IPS-NIHi7 (cell line): ENCODE measurements around the gene GTF2F2.
"Not testable (repeated sequence)": the region's sequence is repeated elsewhere in the genome, so short reads cannot be mapped to it uniquely, and the experiment has no call there.

Source experiments
- DNase-seq: peaks from one replicate; pipeline ENCODE4 v3.0.0; 2012; ENCODE audit warnings: mixed read lengths; ENCODE audit errors: extremely low spot score

The GTF2F2 gene

DNA sequence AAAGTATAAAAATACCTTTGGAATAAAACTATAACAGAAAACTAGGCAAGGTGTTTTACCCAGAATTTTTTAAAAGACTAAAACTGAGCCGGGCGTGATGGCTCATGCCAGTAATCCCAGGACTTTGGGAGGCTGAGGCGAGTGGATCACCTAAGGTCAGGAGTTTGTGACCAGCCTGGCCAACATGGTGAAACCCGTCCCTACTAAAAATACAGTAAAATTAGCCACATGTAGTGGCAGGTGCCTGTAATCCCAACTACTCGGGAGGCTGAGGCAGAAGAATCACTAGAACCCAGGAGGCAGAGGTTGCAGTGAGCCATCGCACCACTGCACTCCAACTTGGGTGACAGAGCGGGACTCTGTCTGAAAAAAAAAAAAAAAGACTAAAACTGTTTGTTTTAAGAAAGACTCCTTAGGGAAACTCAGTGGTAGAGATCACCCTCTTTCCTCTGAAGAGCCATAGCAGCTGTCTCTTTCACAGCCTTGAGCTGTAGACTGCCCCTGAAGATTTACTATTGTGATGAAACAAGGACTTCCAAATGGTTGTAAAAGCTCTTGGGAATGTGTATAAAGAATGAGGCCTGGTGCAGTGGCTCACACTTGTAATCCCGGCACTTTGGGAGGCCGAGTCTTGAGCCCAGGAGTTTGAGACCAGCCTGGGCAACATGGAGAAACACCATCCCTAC is 95.2 kb downstream of the GTF2F2 start:
- DNase-seq = no peak

- DNase-seq = no peak
These were observed 95.9 kb downstream of the GTF2F2 start for GRCh38 chr13:45216193-45216592.

- DNase-seq = no peak
These were observed 98.4 kb downstream of the GTF2F2 start for GRCh38 chr13:45218689-45219088.

DNA sequence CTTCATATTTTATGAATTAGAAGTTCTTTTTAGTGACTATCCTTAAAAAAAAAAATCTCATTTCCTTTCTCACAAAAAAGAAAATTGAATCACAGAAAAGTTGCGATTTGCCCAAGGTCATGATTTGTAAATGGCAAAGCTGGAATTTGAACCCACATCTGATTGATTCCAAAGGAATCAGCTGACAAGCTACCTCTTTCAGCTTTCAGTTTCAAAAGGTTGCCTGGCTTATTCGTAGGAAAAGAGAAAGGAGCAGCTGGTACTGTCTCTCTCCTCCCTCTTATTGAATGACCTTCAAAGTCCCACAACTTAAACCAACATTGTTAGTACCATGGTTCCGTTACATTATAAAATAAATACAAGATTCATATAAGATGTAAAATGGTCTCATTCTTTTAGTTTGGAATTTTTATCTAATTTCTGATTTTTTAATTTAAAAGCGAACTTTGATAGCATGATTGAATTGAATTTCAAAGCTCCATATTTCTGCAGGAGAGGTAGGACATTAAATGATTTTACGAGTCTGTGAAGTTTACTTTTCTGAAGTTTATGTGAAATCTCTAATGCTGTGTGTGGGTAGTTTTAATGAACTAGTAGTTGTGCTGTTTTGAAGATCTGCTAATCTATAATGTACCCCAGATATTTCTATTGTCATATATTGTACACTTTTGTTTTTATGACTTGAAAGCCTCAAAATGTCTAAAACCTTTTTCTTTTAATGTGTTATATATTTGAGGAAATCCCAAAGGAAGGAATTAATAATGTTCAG is 99.0 kb downstream of the GTF2F2 start:
- DNase-seq = no peak

DNA sequence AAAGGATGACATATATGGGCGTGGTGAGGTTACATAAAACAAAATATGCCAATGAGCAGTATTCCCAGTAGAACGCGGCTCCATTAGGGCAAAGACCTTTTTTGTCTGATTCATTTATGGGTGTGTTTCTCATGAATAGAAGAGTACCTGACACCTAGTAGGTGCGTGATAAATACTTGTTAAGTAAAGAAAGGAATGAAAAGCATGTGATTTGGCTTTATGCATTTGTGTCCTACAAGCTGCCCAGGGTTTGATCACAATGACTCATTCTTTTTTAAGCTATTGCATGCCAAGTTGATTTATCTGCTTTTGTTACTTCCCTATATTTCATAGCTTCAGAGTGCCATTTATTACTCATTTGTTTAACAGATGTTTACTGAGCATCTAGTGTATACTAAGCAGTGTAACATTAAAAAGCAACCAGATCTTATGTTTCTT is 99.6 kb downstream of the GTF2F2 start:
- DNase-seq = no peak

- DNase-seq = no peak
These were observed 100.1 kb downstream of the GTF2F2 start for GRCh38 chr13:45220403-45220802.

- no peak for DNase-seq
These were observed 102.2 kb downstream of the GTF2F2 start for GRCh38 chr13:45222516-45222915.

- no peak for DNase-seq
These were observed 102.6 kb downstream of the GTF2F2 start for GRCh38 chr13:45222919-45223318.

GRCh38 chr13:45224176-45224575 is 103.9 kb downstream of the GTF2F2 start:
- no peak for DNase-seq

- DNase-seq = no peak
These were observed 105.1 kb downstream of the GTF2F2 start for GRCh38 chr13:45225370-45225769.

DNA sequence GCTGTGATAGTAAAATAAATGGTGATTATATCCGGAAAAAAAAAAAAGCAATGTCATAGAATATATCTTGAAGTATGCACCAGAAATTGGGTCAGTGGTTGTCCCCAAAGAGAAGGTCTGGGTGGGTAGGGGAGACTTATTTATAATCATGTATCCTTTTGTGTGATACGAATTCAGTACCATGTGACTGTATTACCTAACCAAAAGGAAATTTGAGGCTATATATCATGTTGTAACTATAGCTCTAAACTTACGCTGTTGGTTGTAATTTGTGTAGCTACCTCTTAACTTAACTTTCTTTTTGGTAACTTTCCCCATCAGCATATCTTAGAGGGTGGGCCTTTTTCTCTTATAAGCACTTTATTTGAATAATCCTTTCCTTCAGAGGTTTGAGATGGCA is 105.7 kb downstream of the GTF2F2 start:
- no peak for DNase-seq

GRCh38 chr13:45228002-45228401 is 107.7 kb downstream of the GTF2F2 start:
- DNase-seq = no peak

DNA sequence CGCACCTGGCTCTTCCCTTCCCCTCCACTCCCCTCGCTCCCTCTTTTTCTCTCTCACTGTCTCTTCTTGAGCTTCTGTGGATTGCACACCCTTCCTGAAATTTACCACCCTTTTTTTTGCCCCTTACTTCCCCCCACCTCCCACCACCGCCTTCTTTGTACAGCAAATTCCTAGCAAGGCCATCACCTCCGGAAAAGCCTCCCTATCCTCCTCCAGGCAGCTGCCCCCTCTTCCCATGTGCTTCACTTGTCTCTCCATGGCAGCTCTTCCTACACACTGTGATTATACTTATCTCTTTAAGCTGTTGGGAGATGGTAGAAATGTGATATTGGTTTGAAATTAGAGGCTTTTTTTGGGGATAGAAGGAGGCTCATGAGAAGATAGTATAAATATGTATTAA is 108.9 kb downstream of the GTF2F2 start:
- no peak for DNase-seq

DNA sequence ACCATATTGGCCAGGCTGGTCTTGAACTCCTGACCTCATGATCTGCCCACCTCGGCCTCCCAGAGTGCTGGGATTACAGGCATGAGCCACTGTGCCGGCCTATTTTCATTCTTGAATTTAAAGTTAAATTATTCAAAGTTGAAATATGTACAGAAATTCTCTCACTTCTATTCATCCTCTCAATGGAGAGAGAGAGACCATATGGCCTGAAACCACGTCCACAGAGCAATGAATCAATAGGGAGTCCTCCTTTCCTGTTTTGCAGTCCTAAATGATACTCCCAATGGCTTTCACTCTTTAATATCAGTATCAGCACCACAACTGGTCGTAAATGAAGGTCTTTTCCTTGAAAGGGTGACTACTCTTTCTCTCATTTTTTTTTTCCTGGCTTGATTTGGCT is 111.0 kb downstream of the GTF2F2 start:
- DNase-seq = no peak

DNA sequence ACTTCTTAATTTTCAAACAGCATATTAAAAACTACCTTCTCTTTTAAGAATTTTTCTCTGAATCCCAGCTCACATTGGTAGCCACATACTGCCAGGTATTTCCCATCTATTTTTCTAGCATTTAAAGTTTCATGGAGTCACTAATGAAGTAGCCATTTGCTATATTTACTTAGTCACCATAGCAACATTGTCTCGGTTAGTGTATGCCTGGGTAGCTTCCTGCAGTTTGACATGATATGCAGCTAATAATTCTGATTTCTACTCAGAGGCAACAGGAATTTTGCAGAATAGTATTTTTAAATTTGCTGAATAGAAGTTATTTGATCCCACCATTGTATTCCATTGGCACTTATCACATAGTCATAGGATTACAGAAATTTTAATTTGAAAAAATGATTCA is 111.4 kb downstream of the GTF2F2 start:
- DNase-seq = no peak

DNA sequence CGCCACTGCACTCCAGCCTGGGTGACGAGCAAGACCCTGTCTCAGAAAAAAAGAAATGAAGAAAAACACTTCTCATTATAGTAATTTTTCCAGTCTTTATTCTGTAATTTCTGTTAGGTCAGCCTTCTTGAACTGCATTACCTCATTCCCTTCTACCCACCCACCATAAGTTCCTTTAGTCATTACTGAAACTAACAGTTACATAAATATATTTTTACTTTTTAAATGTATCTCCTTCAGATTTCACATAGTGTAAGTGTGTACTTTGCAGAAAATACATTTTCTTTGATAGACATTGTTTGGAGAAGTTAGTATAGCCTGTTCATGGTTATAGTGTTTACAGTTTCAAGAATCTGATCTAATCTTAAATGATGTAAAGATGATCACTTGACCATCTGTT is 112.3 kb downstream of the GTF2F2 start:
- DNase-seq = no peak

- DNase-seq = no peak
These were observed 118.9 kb downstream of the GTF2F2 start for GRCh38 chr13:45238945-45239795.

DNA sequence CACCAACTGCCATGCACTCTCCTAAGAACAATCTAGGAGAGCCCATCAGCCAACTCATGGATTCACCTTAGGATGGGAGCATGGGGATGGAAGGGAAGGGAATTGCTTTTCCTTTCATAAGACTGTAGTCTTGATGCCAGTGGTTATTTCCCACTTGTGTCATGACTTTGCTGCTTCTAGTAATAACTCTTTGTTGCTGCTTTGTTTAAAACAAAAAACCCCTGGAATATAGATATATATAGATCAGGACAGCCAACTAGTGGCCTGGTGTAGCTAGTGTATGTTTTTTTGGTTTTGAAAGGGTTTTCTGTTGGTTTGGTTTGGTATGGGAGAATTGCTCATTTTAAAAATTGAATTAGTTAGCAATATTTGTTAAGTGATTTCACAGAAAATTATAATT is 119.8 kb downstream of the GTF2F2 start:
- DNase-seq = no peak

DNA sequence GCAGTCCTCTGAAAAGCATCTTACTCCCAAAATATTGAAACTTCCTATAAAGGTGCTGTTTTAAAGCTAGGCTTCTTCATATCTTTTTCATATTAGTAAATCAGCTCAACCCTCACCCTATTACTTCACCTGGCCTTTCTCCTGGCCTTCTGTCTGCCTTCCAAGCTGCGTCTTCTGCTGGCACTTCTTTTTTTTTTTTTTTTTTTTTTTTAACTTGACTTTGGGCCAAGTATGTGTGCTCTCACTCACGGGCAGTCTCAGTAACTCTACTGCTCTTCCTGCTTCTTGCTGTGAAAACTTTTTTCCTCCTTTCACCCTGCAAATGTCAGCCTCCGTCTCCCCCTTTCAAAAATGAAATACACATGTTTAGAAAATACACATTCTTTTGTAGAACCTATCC is 121.8 kb downstream of the GTF2F2 start:
- DNase-seq = no peak

GRCh38 chr13:45242524-45242923 is 122.2 kb downstream of the GTF2F2 start:
- no peak for DNase-seq

DNA sequence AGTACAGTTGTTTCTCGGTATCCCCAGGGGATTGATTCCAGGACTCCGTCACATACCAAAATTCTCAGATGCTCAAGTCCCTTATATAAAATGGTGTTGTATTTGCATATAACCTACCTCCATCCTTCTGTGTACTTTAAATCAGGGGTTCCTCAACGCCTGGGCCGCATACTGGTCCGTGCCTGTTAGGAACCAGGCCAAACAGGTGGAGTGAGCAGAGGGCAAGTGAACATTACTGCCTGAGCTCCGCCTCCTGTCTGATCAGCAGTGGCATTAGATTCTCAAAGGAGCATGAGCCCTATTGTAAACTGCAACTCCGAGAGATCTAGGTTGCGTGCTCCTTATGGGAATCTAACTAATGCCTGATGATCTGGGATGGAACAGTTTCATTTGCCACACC is 122.8 kb downstream of the GTF2F2 start:
- DNase-seq = no peak

- not testable (repeated sequence) for DNase-seq
These were observed 124.4 kb downstream of the GTF2F2 start for GRCh38 chr13:45244736-45245135.
